Common myeloid progenitor, CD34-positive (primary cell): ENCODE data around the gene SPESP1.

Experiments
- CTCF ChIA-PET: fragments of 350-600 bp; sonication (Branson Sonifier 250); formaldehyde crosslinking; loops from one replicate; lab custom pipeline; 2021; ENCODE audit warnings: antibody characterized with exemption; lab: Charles Lee
- POLR2A ChIA-PET: fragments of 350-600 bp; sonication (Branson Sonifier 250); formaldehyde crosslinking; loops from one replicate; lab custom pipeline; 2021; ENCODE audit warnings: antibody characterized with exemption; lab: Charles Lee
- DNase-seq, 3 donors: peaks; one replicate each; pipeline versions ENCODE4 v3.0.0 to v3.0.0-alpha.2; 2013
- H3K27ac ChIP-seq, 2 experiments: 1 replicate in 1 of 2; 2 replicates in 1 of 2; pipeline ENCODE4 v1.7.0; 2013; ENCODE audit warnings: inconsistent platforms in 2 of 2, low read length in 2 of 2, mild to moderate bottlenecking in 2 of 2, low read depth in 1 of 2, moderate library complexity in 1 of 2; ENCODE audit not compliant: severe bottlenecking in 2 of 2, insufficient read depth in 1 of 2, poor library complexity in 1 of 2
- H3K27me3 ChIP-seq, 5 experiments: replicated peaks in 2 of 5; 1 replicate in 3 of 5; 2 replicates in 2 of 5; pipeline versions ENCODE4 v1.6.1 to v1.7.0; 2013; ENCODE audit warnings: low read length in 4 of 5, mild to moderate bottlenecking in 2 of 5, moderate library complexity in 2 of 5, inconsistent platforms in 1 of 5; ENCODE audit not compliant: insufficient read depth in 5 of 5, control insufficient read depth in 4 of 5
- H3K36me3 ChIP-seq, 4 experiments: 1 replicate in 2 of 4; 2 replicates in 2 of 4; pipeline versions ENCODE4 v1.6.1 to v1.7.0; 2013; ENCODE audit warnings: low read length in 3 of 4, control low read depth in 1 of 4, mild to moderate bottlenecking in 1 of 4; ENCODE audit not compliant: control insufficient read depth in 4 of 4, insufficient read depth in 4 of 4
- H3K4me1 ChIP-seq, 4 experiments: 1 replicate in 3 of 4; 2 replicates in 1 of 4; pipeline versions ENCODE4 v1.6.1 to v1.7.1; 2013; ENCODE audit warnings: low read length in 3 of 4, mild to moderate bottlenecking in 3 of 4, control low read depth in 1 of 4, inconsistent platforms in 1 of 4, moderate library complexity in 1 of 4; ENCODE audit not compliant: control insufficient read depth in 4 of 4, insufficient read depth in 4 of 4; ENCODE audit errors: control extremely low read depth in 1 of 4
- H3K4me3 ChIP-seq, 7 experiments: 1 replicate in 4 of 7; 2 replicates in 3 of 7; pipeline versions ENCODE4 v1.5.1 to v1.7.0; 2013; ENCODE audit warnings: mild to moderate bottlenecking in 7 of 7, low read length in 6 of 7, moderate library complexity in 6 of 7, inconsistent platforms in 2 of 7, low read depth in 2 of 7, control low read depth in 1 of 7; ENCODE audit not compliant: insufficient read depth in 4 of 7, control insufficient read depth in 1 of 7; ENCODE audit errors: extremely low read depth in 1 of 7
- H3K9me3 ChIP-seq, 5 experiments: 1 replicate in 4 of 5; 2 replicates in 1 of 5; pipeline versions ENCODE4 v1.6.1 to v1.7.1; 2013; ENCODE audit warnings: low read length in 4 of 5, mild to moderate bottlenecking in 2 of 5, inconsistent platforms in 1 of 5, low read depth in 1 of 5, moderate library complexity in 1 of 5; ENCODE audit not compliant: control insufficient read depth in 4 of 5, insufficient read depth in 2 of 5; ENCODE audit errors: control extremely low read depth in 1 of 5
- WGBS: methylation state at CpG from one replicate; pipeline ENCODE4 v1.1.5; 2013; ENCODE audit not compliant: insufficient coverage; 5-methylcytosine and 5-hydroxymethylcytosine counted together

SPESP1 gene

DNA sequence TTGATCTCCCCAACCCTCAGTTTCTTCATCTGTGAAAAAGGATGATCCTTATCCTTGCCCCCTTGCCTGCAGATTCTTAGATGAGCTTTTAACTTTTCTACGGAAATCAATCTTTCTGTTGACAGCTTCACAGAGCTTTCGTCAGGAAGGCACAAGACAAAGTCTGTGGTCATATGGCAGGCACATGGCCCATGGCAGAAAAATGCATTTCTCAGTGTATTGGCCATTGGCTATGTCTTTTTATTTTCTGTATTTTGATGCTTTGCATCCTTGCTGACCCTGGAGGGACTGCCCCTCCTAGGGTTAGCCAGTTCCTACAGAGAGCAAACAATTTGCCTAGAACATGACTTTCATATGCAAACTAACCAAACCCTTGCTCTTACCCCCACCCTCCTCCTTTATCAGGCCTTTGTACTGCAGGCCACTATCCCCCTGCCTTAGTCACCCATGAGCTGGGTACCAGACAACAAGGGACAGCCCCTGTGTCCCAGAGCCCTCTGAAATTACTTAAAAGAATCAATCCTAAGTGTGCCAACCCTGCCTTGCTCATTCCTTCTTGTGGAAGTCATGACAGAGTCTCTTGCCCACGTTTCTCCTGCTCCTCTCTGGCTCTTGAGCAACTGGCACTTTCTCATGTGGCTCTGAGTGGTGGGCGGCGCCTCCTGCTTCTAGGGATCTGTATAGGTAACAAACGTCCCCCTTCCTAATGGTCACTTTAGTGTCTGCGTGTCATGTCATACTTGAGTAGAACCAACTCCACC lies 60.1 kb downstream of the SPESP1 start:
- CTCF ChIA-PET: no interaction called here
- WGBS: 88% methylated on average over 7 of the region's 7 CpGs
- H3K27ac ChIP-seq: no peak overlapping the region

DNA sequence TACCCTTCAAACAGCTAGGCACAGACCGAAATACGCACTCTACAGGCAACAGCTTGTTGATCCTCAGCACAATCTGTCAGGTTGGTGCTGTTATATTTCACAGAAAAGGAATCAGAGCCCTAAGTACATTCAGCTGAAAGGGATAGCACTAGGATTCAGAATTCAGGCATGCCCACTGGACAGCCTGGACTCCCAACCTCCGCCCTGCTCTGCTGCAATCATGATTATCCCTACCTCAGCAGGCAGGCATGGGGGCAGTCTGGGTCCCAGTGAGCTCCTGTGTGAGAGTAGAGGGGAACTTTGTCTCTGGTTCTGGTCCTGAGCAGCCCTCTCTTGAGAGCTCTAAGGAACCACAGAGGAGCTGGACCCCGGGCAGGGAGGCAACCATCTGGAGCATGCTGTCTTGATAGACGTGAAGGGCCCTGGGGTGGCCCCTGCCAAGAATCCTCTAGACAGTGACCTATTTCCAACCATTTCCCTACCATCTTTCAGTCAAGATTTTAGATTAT lies 60.7 kb downstream of the SPESP1 start:
- 100% methylated on average over 1 of the region's 5 CpGs for WGBS
- no peak for DNase-seq
- H3K9me3 ChIP-seq: peaks cover 0 to 1% (median 0%) of the 10 kb centered on the region in 5 experiments
- CTCF ChIA-PET: no interaction called here
- no peaks in the 10 kb centered on the region for H3K27me3 ChIP-seq
- H3K4me3 ChIP-seq: no peak overlapping the region
- no peaks in the 10 kb centered on the region for H3K36me3 ChIP-seq
- H3K27ac ChIP-seq: no peak overlapping the region
- H3K4me1 ChIP-seq: no peaks in the 10 kb centered on the region
- POLR2A ChIA-PET: no interaction called here

More for the DNA sequence above, 60.1 kb downstream of the SPESP1 start:
- no peaks in the 10 kb centered on the region for H3K36me3 ChIP-seq
- DNase-seq: no peak
- H3K27me3 ChIP-seq: no peaks in the 10 kb centered on the region
- POLR2A ChIA-PET: no interaction called here
- H3K9me3 ChIP-seq: peaks cover 0 to 1% (median 0%) of the 10 kb centered on the region in 5 experiments
- H3K4me1 ChIP-seq: no peaks in the 10 kb centered on the region
- H3K4me3 ChIP-seq: no peak overlapping the region

DNA sequence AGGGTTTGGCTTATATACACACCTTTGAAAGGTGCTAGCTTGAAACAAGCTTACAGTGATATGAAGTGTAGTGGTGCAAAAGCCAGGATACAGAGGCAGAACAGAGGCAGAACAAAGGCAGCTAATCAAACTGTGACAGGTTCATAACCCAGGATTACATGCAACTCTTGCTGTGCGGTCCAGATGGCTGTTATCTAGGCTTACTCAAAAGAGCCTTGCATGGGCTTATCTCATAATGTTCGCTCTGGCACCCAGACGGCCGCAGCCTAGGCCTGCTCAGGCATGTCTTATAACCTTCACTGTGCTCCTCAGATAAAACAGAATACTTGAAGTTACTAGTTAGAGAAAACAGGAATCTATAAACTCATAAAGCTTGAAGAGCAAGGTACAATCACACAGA lies 61.4 kb downstream of the SPESP1 start:
- Histone ChIP-seq H3K4me3 (no peak overlapping the region), H3K9me3 (peaks cover 0 to 1% (median 0%) of the 10 kb centered on the region in 5 experiments), H3K4me1 (no peaks in the 10 kb centered on the region), H3K27ac (no peak overlapping the region), H3K27me3 (no peaks in the 10 kb centered on the region), H3K36me3 (no peaks in the 10 kb centered on the region)
- ChIA-PET POLR2A (no interaction called here), CTCF (no interaction called here)
- peak; percentile 40 to 81 (median 53) for DNase-seq
- 83% methylated on average over 1 of the region's 4 CpGs for WGBS

DNA sequence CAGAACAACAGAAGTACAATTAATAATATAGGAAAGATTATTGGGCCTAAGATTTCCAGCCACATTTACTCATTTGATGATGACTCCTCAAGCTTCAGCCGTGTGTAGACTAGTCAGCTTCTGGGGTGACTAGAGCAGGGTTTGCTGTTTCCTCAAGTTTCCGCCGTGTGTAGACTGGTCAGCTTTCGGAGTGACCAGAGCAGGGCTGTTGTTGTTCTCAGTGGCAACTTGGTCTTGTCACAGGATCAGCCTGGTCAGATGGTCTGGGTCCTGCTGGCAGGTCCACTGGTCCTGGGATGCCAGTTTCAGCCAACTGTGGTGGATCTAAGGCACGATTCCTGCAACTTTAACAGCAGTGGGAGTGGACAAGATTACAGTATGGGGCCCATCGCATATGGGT lies 62.4 kb downstream of the SPESP1 start:
- ChIA-PET CTCF (no interaction called here), POLR2A (no interaction called here)
- H3K27ac ChIP-seq: no peak overlapping the region
- WGBS: 94% methylated on average over 6 of the region's 6 CpGs
- no peak overlapping the region for H3K4me3 ChIP-seq
- no peaks in the 10 kb centered on the region for H3K27me3 ChIP-seq
- H3K36me3 ChIP-seq: no peaks in the 10 kb centered on the region
- H3K4me1 ChIP-seq: no peaks in the 10 kb centered on the region
- H3K9me3 ChIP-seq: peaks cover 0 to 1% (median 0%) of the 10 kb centered on the region in 5 experiments
- no peak for DNase-seq

DNA sequence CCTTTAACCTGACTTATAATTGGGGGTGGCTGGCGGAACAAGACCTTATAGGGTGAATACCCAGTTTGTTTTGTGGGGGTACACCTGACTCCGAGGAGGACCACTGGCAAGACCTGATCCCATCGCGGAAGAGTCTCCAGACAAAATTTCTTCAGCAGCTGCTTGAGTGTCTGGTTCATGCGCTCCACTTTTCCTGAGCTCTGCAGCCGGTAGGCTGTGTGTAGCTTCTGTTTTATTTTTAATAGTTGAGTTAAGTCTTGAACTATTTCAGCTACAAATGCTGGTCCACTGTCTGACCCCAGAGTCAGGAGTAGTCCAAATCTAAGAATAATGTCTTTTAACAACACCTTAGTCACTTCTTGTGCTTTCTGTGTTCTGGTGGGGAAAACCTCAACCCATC lies 63.0 kb downstream of the SPESP1 start:
- H3K4me1 ChIP-seq: no peaks in the 10 kb centered on the region
- whole genome bisulfite sequencing: 94% methylated on average over 3 of the region's 6 CpGs

DNA sequence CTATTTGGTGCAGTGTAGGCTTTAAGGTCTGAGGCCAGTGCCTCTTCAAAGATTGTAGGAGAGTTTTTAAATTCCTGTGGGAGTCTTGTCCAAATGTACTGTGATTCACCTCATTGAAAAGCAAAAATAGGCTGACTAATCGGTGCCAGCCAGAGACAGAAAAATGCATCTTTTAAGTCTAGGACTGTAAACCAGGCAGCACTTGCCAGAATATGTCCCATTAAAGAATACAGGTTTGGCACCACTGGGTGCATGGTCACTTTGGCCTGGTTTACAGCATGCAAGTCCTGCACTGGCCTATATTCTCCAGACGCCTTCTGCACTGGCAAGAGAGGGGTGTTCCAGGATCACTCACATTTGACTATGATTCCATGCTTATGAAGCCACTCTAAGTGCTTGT lies 63.8 kb downstream of the SPESP1 start:
- POLR2A ChIA-PET: no interaction called here
- DNase-seq: no peak
- H3K27ac ChIP-seq: no peak overlapping the region
- H3K4me3 ChIP-seq: no peak overlapping the region
- CTCF ChIA-PET: no interaction called here
- peaks cover 0 to 1% (median 0%) of the 10 kb centered on the region in 5 experiments for H3K9me3 ChIP-seq
- 100% methylated on average over 2 of the region's 2 CpGs for WGBS
- H3K27me3 ChIP-seq: no peaks in the 10 kb centered on the region
- no peaks in the 10 kb centered on the region for H3K36me3 ChIP-seq
- H3K4me1 ChIP-seq: no peaks in the 10 kb centered on the region

More for the DNA sequence above, 63.0 kb downstream of the SPESP1 start:
- Histone ChIP-seq H3K27ac (no peak overlapping the region), H3K27me3 (no peaks in the 10 kb centered on the region), H3K9me3 (peaks cover 0 to 1% (median 0%) of the 10 kb centered on the region in 5 experiments), H3K4me3 (no peak overlapping the region), H3K36me3 (no peaks in the 10 kb centered on the region)
- ChIA-PET CTCF (no interaction called here), POLR2A (no interaction called here)
- no peak for DNase-seq

DNA sequence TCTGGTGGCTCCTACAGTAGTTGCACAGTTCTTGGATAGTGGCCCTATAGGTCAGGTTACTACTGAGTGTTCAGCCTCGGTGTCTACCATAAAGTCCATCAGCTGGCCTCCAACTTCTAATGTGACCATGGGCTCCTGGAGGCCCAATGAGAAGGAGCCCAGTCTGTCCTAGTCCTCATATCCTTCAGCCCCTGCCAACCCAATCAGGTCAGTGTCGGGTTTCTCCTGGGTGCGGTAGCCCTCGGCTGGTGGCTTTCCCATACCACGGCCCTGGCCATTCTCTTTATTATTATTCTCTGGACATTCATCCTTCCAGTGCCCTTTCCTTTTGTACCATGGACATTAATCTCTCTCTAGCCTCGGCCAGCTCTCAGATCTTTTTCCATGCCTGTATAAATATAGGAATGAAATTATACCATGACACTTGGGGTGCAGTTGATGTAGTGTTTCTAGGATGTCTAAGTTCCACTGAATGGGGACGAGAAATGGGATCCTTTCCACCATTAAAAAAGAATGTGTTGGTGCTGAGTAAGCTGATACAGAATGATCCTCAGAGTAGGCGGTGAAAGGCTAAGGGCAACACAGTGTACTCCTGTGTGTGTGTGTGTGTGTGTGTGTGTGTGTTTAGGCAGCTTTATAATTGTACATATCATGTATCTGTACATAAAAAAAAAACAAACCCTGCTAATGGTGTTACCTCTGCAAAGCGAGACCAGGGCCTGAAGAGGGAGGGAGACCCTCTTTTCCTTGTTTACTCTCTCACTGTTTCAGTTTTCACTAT lies 64.8 kb downstream of the SPESP1 start:
- Histone ChIP-seq H3K27ac (no peak overlapping the region), H3K4me3 (no peak overlapping the region), H3K9me3 (peaks cover 0 to 1% (median 0%) of the 10 kb centered on the region in 5 experiments), H3K36me3 (no peaks in the 10 kb centered on the region), H3K4me1 (no peaks in the 10 kb centered on the region), H3K27me3 (no peaks in the 10 kb centered on the region)
- ChIA-PET CTCF (no interaction called here), POLR2A (no interaction called here)
- DNase-seq: no peak
- 97% methylated on average over 5 of the region's 9 CpGs for WGBS
